Liver (tissue), 9 donors: ENCODE measurements around the gene TMEM270. TPM values are rescaled to one million over a fixed set of nuclear protein-coding genes. Genes with fewer than 3 reads are reported as not detected.

Source experiments
- DNase-seq: peaks from one replicate; pipeline ENCODE4 v3.0.0-alpha.2; 2017; ENCODE audit warnings: low spot score
- H3K27ac ChIP-seq, 2 donors: one replicate each; pipeline ENCODE4 v1.7.0; 2013; ENCODE audit warnings: inconsistent platforms in 2 of 2, low read length in 2 of 2, control low read depth in 1 of 2, low read depth in 1 of 2, mild to moderate bottlenecking in 1 of 2
- H3K27me3 ChIP-seq, 4 donors: one replicate each; pipeline versions ENCODE4 v1.6.1 to v1.7.0; 2013; ENCODE audit warnings: low read length in 3 of 4, inconsistent platforms in 1 of 4, mild to moderate bottlenecking in 1 of 4, moderate library complexity in 1 of 4; ENCODE audit not compliant: control insufficient read depth in 4 of 4, insufficient read depth in 4 of 4
- H3K36me3 ChIP-seq, 4 donors: one replicate each; pipeline versions ENCODE4 v1.6.1 to v1.7.0; 2013; ENCODE audit warnings: low read length in 3 of 4, mild to moderate bottlenecking in 3 of 4, low read depth in 1 of 4, moderate library complexity in 1 of 4; ENCODE audit not compliant: control insufficient read depth in 4 of 4, insufficient read depth in 3 of 4
- H3K4me1 ChIP-seq, 4 donors: one replicate each; pipeline versions ENCODE4 v1.6.1 to v1.7.0; 2013; ENCODE audit warnings: low read length in 3 of 4, mild to moderate bottlenecking in 3 of 4, moderate library complexity in 1 of 4; ENCODE audit not compliant: control insufficient read depth in 4 of 4, insufficient read depth in 4 of 4
- H3K4me3 ChIP-seq, 3 donors: one replicate each; pipeline versions ENCODE4 v1.6.1 to v1.7.0; 2013; ENCODE audit warnings: low read length in 3 of 3, control low read depth in 1 of 3, low read depth in 1 of 3, mild to moderate bottlenecking in 1 of 3
- H3K9ac ChIP-seq, 2 donors: one replicate each; pipeline ENCODE4 v1.7.0; 2013; ENCODE audit warnings: low read length in 2 of 2, mild to moderate bottlenecking in 2 of 2, moderate library complexity in 2 of 2, control low read depth in 1 of 2, low read depth in 1 of 2
- H3K9me3 ChIP-seq, 4 donors: one replicate each; pipeline versions ENCODE4 v1.6.1 to v1.7.0; 2013; ENCODE audit warnings: low read length in 3 of 4; ENCODE audit not compliant: control insufficient read depth in 4 of 4
- ATF3 ChIP-seq: IDR thresholded peaks from 2 replicates; pipeline ENCODE4 v1.6.1; 2016; ENCODE audit warnings: antibody characterized with exemption
- CTCF ChIP-seq: fragments of 150-350 bp; IDR thresholded peaks from 2 replicates; pipeline ENCODE4 v1.5.1; 2017; ENCODE audit warnings: improper control_type of control experiment, low read depth, low read length; ENCODE audit not compliant: missing input control
- FOXA1 ChIP-seq: IDR thresholded peaks from 2 replicates; pipeline ENCODE4 v1.6.1; 2016; ENCODE audit warnings: antibody characterized with exemption
- FOXA2 ChIP-seq: IDR thresholded peaks from 2 replicates; pipeline ENCODE4 v1.6.1; 2016; ENCODE audit warnings: antibody characterized with exemption
- GABPA ChIP-seq, 2 donors: IDR thresholded peaks in 1 of 2; conservative IDR thresholded peaks in 1 of 2; 2 replicates each; pipeline ENCODE4 v1.6.1; 2016; ENCODE audit warnings: antibody characterized with exemption in 2 of 2, mild to moderate bottlenecking in 1 of 2, moderate library complexity in 1 of 2
- HNF4A ChIP-seq, 2 donors: conservative IDR thresholded peaks; 2 replicates each; pipeline ENCODE4 v1.6.1; 2016; ENCODE audit warnings: antibody characterized with exemption in 2 of 2, mild to moderate bottlenecking in 2 of 2
- HNF4G ChIP-seq: IDR thresholded peaks from 2 replicates; pipeline ENCODE4 v1.6.1; 2016; ENCODE audit warnings: antibody characterized with exemption
- JUND ChIP-seq, 2 donors: IDR thresholded peaks; 2 replicates each; pipeline ENCODE4 v1.6.1; 2016; ENCODE audit warnings: antibody characterized with exemption in 2 of 2
- NR2F2 ChIP-seq: IDR thresholded peaks from 2 replicates; pipeline ENCODE4 v1.6.1; 2016; ENCODE audit warnings: antibody characterized with exemption
- RAD21 ChIP-seq, 2 donors: IDR thresholded peaks; 2 replicates each; pipeline ENCODE4 v1.6.1; 2016; ENCODE audit warnings: antibody characterized with exemption in 2 of 2, mild to moderate bottlenecking in 2 of 2
- RXRA ChIP-seq, 2 donors: IDR thresholded peaks; 2 replicates each; pipeline ENCODE4 v1.6.1; 2017 to 2018; ENCODE audit warnings: antibody characterized with exemption in 2 of 2, mild to moderate bottlenecking in 1 of 2
- WGBS: extraction: QIAGEN DNeasy Blood & Tissue Kit; methylation state at CpG from one replicate; pipeline ENCODE4 v1.1.7; 2013; 5-methylcytosine and 5-hydroxymethylcytosine counted together
- polyA plus RNA-seq, 2 donors: library from polyadenylated mRNA; stranded (reverse) in 1 of 2; unstranded in 1 of 2; fragments of 200-250 nt in 1 of 2; fragments of >200 nt in 1 of 2; fragmentation: Nextera tagmentation in 1 of 2; extraction: Ambion mirVana in 1 of 2; gene quantifications; one replicate each; pipeline versions ENCODE4 v1.2.1 to v1.2.3, GENCODE V29; 2013 to 2015
- total RNA-seq, 2 donors: library from RNA; depleted of rRNA; stranded (reverse); fragments of >200 nt; gene quantifications; one replicate each; pipeline ENCODE4 v1.2.3, GENCODE V29; 2014
- TF ChIP-seq, protein P1 (sequence below): IDR thresholded peaks from 2 replicates; pipeline ENCODE4 v1.6.1; 2016; ENCODE audit warnings: antibody characterized with exemption
- TF ChIP-seq, protein P2 (sequence below): IDR thresholded peaks from 2 replicates; pipeline ENCODE4 v1.6.1; 2016; ENCODE audit warnings: antibody characterized with exemption
- donor health status: healthy.
- donor health status: healthy.
- donor health status: healthy.
- donor health status: healthy.
- donor health status: healthy.

Gene TMEM270
- total and polyA plus RNA-seq, 4 donors, result 0.09 TPM; not detected in 3

DNA sequence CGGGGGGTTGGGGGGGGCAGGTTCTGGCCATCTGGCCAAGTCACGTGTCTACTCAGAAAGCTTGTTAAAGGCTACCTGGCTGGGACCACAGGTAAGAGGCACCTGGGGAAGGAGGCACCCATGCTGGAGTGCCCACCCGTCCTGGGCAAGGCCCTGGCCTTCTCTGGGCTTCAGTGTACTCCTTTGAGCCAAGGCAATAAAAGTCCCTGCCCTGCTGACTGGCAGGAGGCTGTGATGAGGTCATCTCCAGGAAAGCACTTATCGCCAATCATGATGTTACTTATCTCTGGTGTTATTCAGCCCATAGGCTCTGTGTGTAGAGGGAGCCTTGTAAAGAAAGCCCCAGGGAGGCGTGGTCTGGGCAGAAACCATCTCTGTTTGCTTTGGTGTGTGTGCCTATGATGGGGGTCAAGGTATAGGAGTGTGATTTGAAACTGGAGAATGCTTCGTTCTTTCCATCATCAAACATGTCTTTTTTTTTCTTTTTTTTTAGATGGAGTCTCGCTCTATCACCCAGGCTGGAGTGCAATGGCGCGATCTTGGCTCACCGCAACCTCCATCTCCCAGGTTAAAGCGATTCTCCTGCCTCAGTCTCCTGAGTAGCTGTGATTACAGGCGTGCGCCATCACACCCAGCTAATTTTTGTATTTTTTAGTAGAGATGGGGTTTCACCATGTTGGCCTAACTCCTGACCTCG is 32.7 kb upstream of the TMEM270 start (continued):
- TF ChIP-seq CTCF (no peak), NR2F2 (no peak)

DNA sequence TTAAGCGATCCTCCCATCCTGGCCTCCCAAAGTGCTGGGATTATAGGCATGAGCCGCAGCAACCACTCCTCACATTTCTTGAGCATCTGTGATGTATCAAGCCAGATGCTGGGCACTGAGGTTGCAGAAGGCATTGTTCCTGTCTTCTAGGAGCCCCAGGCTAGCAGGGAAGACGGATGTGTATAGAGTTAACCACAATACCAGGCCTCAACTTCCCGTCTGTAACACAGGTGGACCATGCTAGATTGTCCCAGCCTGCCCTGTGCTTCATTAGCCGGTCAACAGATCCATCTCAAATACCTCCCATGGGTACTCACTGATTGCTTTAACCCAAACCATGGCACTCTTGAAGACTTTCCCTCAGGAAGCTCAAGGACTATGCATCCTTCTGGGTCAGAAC is 32.0 kb upstream of the TMEM270 start:
- Histone ChIP-seq H3K4me1 (peaks cover 0 to 8% (median 2%) of the 10 kb centered on the region in 4 donors), H3K4me3 (no peak overlapping the region), H3K9ac (no peak overlapping the region), H3K27ac (no peak overlapping the region), H3K36me3 (no peaks in the 10 kb centered on the region), H3K27me3 (no peaks in the 10 kb centered on the region), H3K9me3 (no peaks in the 10 kb centered on the region)
- no peak for DNase-seq
- 88% methylated on average over 5 of the region's 5 CpGs for WGBS
- TF ChIP-seq FOXA1 (no peak), FOXA2 (no peak), HNF4A (conservative IDR thresholded peaks at IDR 0.05) (no peak), HNF4G (no peak)

- Histone ChIP-seq H3K27ac (no peak overlapping the region), H3K4me1 (peaks cover 0 to 8% (median 2%) of the 10 kb centered on the region in 4 donors), H3K27me3 (no peaks in the 10 kb centered on the region), H3K9ac (no peak overlapping the region), H3K36me3 (no peaks in the 10 kb centered on the region), H3K4me3 (no peak overlapping the region), H3K9me3 (no peaks in the 10 kb centered on the region)
- WGBS, result 44% methylated on average over 7 of the region's 7 CpGs
- TF ChIP-seq JUND (IDR thresholded peaks at IDR 0.05) (no peak), RAD21 (IDR thresholded peaks at IDR 0.05) (no peak), ATF3 (no peak), RXRA (IDR thresholded peaks at IDR 0.05) (no peak)
- no peak for DNase-seq
These were observed 31.5 kb upstream of the TMEM270 start for GRCh38 chr7:73829505-73829904.

GRCh38 chr7:73829921-73830680 is 30.9 kb upstream of the TMEM270 start:
- Histone ChIP-seq H3K27ac (no peak overlapping the region), H3K4me1 (peaks cover 0 to 8% (median 2%) of the 10 kb centered on the region in 4 donors), H3K4me3 (no peak overlapping the region), H3K27me3 (no peaks in the 10 kb centered on the region), H3K36me3 (no peaks in the 10 kb centered on the region), H3K9ac (no peak overlapping the region), H3K9me3 (no peaks in the 10 kb centered on the region)
- no peak for TF ChIP-seq ATF3
- TF ChIP-seq HNF4G, result peak; percentile 11
- TF ChIP-seq RXRA (IDR thresholded peaks at IDR 0.05), result no peak
- no peak for TF ChIP-seq CTCF
- no peak for TF ChIP-seq FOXA1
- TF ChIP-seq RAD21 (IDR thresholded peaks at IDR 0.05), result no peak
- TF ChIP-seq GABPA (IDR thresholded peaks at IDR 0.05 in 1 of 2, conservative IDR thresholded peaks at IDR 0.05 in 1 of 2), result no peak
- TF ChIP-seq JUND (IDR thresholded peaks at IDR 0.05), result no peak
- peak in 1 of 2 donors; percentile 13 for TF ChIP-seq HNF4A (conservative IDR thresholded peaks at IDR 0.05)
- TF ChIP-seq, protein P1, sequence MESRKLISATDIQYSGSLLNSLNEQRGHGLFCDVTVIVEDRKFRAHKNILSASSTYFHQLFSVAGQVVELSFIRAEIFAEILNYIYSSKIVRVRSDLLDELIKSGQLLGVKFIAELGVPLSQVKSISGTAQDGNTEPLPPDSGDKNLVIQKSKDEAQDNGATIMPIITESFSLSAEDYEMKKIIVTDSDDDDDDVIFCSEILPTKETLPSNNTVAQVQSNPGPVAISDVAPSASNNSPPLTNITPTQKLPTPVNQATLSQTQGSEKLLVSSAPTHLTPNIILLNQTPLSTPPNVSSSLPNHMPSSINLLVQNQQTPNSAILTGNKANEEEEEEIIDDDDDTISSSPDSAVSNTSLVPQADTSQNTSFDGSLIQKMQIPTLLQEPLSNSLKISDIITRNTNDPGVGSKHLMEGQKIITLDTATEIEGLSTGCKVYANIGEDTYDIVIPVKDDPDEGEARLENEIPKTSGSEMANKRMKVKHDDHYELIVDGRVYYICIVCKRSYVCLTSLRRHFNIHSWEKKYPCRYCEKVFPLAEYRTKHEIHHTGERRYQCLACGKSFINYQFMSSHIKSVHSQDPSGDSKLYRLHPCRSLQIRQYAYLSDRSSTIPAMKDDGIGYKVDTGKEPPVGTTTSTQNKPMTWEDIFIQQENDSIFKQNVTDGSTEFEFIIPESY, result no peak
- TF ChIP-seq, protein P2, sequence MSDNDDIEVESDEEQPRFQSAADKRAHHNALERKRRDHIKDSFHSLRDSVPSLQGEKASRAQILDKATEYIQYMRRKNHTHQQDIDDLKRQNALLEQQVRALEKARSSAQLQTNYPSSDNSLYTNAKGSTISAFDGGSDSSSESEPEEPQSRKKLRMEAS, result no peak
- WGBS, result 59% methylated on average over 13 of the region's 13 CpGs
- DNase-seq, result no peak
